K562 treated with DMSO at 1 percent for 24 hours (cell line): ENCODE results near the gene ZNF451. TPM values are rescaled to one million over a fixed set of nuclear protein-coding genes. Genes with fewer than 3 reads are reported as not detected.

Experiments
- total RNA-seq: library from RNA; unstranded; fragments of 300-600 nt; gene quantifications from 2 replicates; pipeline ENCODE4 v1.2.3, GENCODE V29; 2022; ENCODE audit warnings: low read depth; ENCODE audit not compliant: insufficient read depth

ZNF451 gene
- total RNA-seq: 16.0 and 17.7 TPM in 2 replicates

GRCh38 chr6:57089687-57090457 is at the start of gene ZNF451:
ZNF451 (plus strand) TSS chr6:57090188; CDS start chr6:57090254, 66 bp downstream.

GRCh38 chr6:57046332-57047256 is 43.4 kb upstream of the ZNF451 start, which contains the start of gene KIAA1586:
KIAA1586 (plus strand) TSS chr6:57046693; CDS start chr6:57046756, 63 bp downstream.

GRCh38 chr6:57172136-57173055 is 82.4 kb downstream of the ZNF451 start, which contains the start of gene BAG2:
BAG2 (plus strand) TSS chr6:57172326; CDS start chr6:57172698, 372 bp downstream.

Other genes starting within 250 kb of the ZNF451 start
- 1.1 and 2.7 TPM in 2 replicates for gene BEND6, start 135.1 kb upstream of the ZNF451 start, total RNA-seq
- gene KIAA1586, start 43.5 kb upstream of the ZNF451 start, total RNA-seq: 4.5 and 8.2 TPM in 2 replicates
- gene BAG2, start 82.1 kb downstream of the ZNF451 start, total RNA-seq: 5.8 and 6.6 TPM in 2 replicates
- gene RAB23, start 132.1 kb downstream of the ZNF451 start, total RNA-seq: 6.1 and 8.3 TPM in 2 replicates
- gene PRIM2, start 227.4 kb downstream of the ZNF451 start, total RNA-seq: 17.5 and 20.2 TPM in 2 replicates